AG09319 (cell line): Measurements from ENCODE around the gene TCERG1L.

Experiments used
- DNase-seq: peaks from one replicate; pipeline ENCODE4 v3.0.0-alpha.2; 2010; ENCODE audit warnings: low read depth; ENCODE audit errors: extremely low read depth
- CTCF ChIP-seq: IDR thresholded peaks from 2 replicates; pipeline ENCODE4 v1.5.1; 2011; ENCODE audit warnings: low read depth, mild to moderate bottlenecking, inconsistent platforms, low read length, moderate library complexity

TCERG1L gene

DNA sequence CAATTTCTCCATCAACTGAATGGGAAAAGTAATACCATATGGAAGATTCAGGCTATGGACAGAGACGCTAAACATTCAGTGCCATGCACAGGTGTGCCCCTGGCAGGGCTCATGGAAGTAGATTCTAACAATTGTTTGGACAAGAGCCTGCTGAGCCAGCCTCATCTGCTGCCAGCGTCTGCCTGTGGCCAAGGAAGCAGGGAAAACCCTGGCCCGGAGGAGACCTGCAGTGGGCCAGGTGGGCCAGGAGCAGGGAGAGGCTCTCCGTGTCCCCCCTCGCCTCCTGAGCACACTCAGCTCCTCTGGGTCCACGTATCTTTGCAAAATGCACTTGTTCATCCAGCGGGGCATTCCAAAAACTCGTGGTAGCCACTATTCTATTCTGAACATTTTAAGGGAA lies 130.1 kb downstream of the TCERG1L start:
- TF ChIP-seq CTCF: no peak
- no peak for DNase-seq

DNA sequence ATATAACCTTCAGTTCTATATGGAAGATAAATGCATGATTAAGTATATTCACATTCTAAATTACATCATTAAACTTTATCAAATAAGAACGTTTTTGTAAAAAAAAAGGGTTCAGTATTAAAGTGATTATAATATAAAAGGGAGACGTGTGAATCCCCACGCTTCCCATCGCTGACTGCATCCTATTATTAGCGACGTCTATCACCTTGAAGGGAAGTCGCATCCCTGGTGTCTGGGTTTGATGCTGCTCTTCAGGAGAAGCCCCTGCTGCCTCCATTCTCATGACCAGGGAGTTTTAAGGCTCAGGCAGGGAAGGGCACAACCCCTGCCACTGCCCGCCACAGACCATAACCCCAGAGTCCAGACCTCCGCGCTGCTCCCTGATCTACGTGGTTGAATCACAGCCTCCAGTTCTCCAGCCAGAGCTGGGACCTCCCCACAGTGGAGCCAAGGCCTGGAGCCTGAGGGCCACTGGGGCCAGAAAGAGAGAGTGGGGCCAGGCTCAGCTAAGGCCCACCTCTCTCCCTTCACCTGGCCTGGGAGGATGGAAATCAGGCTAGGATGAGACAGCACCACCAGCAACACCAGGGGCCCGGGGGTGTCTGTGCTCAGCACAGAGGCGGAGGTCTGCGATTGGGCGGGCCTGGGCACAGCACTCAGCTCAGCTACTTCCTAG lies 130.6 kb downstream of the TCERG1L start:
- TF ChIP-seq CTCF: no peak

GRCh38 chr10:131180086-131180485 lies 131.4 kb downstream of the TCERG1L start:
- DNase-seq: no peak
- no peak for TF ChIP-seq CTCF

More for the DNA sequence above, 130.6 kb downstream of the TCERG1L start:
- no peak for DNase-seq

- no peak for DNase-seq
- TF ChIP-seq CTCF: no peak
Measured at GRCh38 chr10:131179361-131179760, 132.2 kb downstream of the TCERG1L start.

DNA sequence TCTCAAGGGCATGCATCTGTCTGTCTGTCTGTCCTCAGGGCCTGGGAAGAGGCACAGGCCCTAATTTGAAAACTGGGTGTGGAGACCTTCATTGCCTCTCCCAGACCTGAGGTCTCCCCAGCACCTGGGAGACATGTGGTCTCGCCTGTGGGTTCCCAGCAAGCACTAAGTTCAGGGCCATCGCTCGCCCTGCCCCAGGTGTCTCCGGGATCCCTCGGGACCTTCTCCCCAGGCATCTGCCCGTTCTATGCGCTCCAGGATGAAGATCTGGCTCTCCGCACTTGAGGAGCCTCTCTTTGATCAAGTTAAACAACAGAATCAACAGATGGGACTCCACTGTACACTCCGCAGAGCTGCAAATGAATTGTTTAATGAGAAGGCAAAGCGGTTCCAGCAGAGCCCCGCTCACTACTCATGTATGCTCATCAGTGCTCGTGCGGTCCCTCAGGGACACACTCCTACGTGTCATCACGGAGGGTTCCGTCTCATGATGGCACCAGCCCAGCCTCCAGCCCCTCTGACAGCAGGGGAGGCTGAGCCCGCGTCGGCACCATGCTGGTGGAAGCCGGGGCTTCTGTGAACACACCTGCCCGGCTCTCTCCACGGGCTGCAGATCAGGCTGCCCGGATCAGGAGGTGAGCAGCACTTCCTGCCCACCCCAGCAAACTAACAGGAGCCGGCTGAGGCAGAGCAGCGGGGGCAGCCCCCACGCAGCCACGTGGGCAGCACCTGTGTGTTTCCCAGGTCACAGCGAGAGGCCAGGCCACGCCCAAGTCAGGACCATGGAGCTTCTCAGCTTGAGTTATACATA lies 132.8 kb downstream of the TCERG1L start:
- TF ChIP-seq CTCF: no peak
- no peak for DNase-seq

GRCh38 chr10:131177431-131178327 lies 133.8 kb downstream of the TCERG1L start:
- no peak for DNase-seq
- no peak for TF ChIP-seq CTCF
